Lower leg skin (tissue), 4 donors: ENCODE measurements around the gene PLCB1. TPM values are rescaled to one million over a fixed set of nuclear protein-coding genes. Genes with fewer than 3 reads are reported as not detected.

ENCODE experiments used
- DNase-seq, 2 donors: peaks; one replicate each; pipeline ENCODE4 v3.0.0-alpha.2; 2019; ENCODE audit warnings: low spot score in 2 of 2
- H3K4me3 ChIP-seq: fragments of 200-600 bp; sonication (generic); 2 replicates; pipeline ENCODE4 v1.5.1; 2017; ENCODE audit warnings: mild to moderate bottlenecking, low read depth; ENCODE audit not compliant: poor library complexity, severe bottlenecking
- CTCF ChIP-seq, 3 donors: fragments of 450-650 bp; IDR thresholded peaks; one replicate each; pipeline ENCODE4 v1.5.1; 2016; ENCODE audit warnings: antibody characterized with exemption in 3 of 3, mild to moderate bottlenecking in 3 of 3, moderate library complexity in 2 of 3
- POLR2A ChIP-seq, 2 donors: fragments of 450-650 bp; IDR thresholded peaks; one replicate each; pipeline ENCODE4 v1.6.1; 2016 to 2017; ENCODE audit warnings: antibody characterized with exemption in 2 of 2, mild to moderate bottlenecking in 1 of 2, moderate library complexity in 1 of 2
- WGBS, 2 donors: methylation state at CpG; one replicate each; pipeline ENCODE4 v1.1.5; 2018; 5-methylcytosine and 5-hydroxymethylcytosine counted together
- intact Hi-C: fragments of 100-400 bp; cut with DNase I; formaldehyde crosslinking; loops from one replicate; pipeline ENCODE4 v1.15.0; 2023; ENCODE audit warnings: low total_unique reads
- total RNA-seq, 4 donors: library from RNA; depleted of rRNA; stranded (reverse); fragments of >200 nt; gene quantifications; one replicate each; pipeline ENCODE4 v1.1.0, GENCODE V29; 2016

The PLCB1 gene
- total RNA-seq, 4 donors from 2014 or later, result 4.1 to 16.2 (median 9.1) TPM

GRCh38 chr20:8365634-8366033 is 233.6 kb downstream of the PLCB1 start:
- intact Hi-C loops, result no loop called here
- no peak for TF ChIP-seq POLR2A (IDR thresholded peaks at IDR 0.05)
- no peak for TF ChIP-seq CTCF (IDR thresholded peaks at IDR 0.05)
- no peak overlapping the region for H3K4me3 ChIP-seq
- DNase-seq, result no peak

- no peak for TF ChIP-seq CTCF (IDR thresholded peaks at IDR 0.05)
- no peak overlapping the region for H3K4me3 ChIP-seq
- intact Hi-C loops, result no loop called here
- no peak for DNase-seq
- WGBS, 2 donors, result 79 to 89% methylated on average over 5 of the region's 5 CpGs
Observed at GRCh38 chr20:8366303-8366923, 234.3 kb downstream of the PLCB1 start.

- DNase-seq, result no peak
- intact Hi-C loops, result no loop called here
- no peak overlapping the region for H3K4me3 ChIP-seq
- TF ChIP-seq POLR2A (IDR thresholded peaks at IDR 0.05) (no peak), CTCF (IDR thresholded peaks at IDR 0.05) (no peak)
- 79 to 80% methylated on average over 7 of the region's 7 CpGs for WGBS, 2 donors
Observed at GRCh38 chr20:8367689-8368088, 235.6 kb downstream of the PLCB1 start.

GRCh38 chr20:8368670-8369069 is 236.6 kb downstream of the PLCB1 start:
- intact Hi-C loops, result no loop called here
- 63 to 72% methylated on average over 3 of the region's 3 CpGs for WGBS, 2 donors
- no peak for DNase-seq
- TF ChIP-seq POLR2A (IDR thresholded peaks at IDR 0.05), result no peak
- TF ChIP-seq CTCF (IDR thresholded peaks at IDR 0.05), result no peak
- no peak overlapping the region for H3K4me3 ChIP-seq

- TF ChIP-seq CTCF (IDR thresholded peaks at IDR 0.05) (no peak), POLR2A (IDR thresholded peaks at IDR 0.05) (no peak)
- DNase-seq, result no peak
- WGBS, 2 donors, result 86 to 90% methylated on average over 2 of the region's 2 CpGs
- intact Hi-C loops, result no loop called here
- no peak overlapping the region for H3K4me3 ChIP-seq
Observed at GRCh38 chr20:8369311-8369710, 237.2 kb downstream of the PLCB1 start.

- no peak for DNase-seq
- no peak overlapping the region for H3K4me3 ChIP-seq
- TF ChIP-seq POLR2A (IDR thresholded peaks at IDR 0.05), result no peak
- TF ChIP-seq CTCF (IDR thresholded peaks at IDR 0.05), result no peak
- WGBS, 2 donors, result 90 to 97% methylated on average over 5 of the region's 5 CpGs
- intact Hi-C loops, result no loop called here
Observed at GRCh38 chr20:8370774-8371173, 238.7 kb downstream of the PLCB1 start.
